Adrenal gland (tissue), 5 donors: ENCODE data around the gene PCSK9.

ENCODE experiments used
- CTCF ChIP-seq, 6 experiments: fragments of 450-650 bp in 4 of 6; fragments of 200-600 bp in 2 of 6; sonication (generic) in 1 of 6; IDR thresholded peaks; 1 replicate in 5 of 6; 2 replicates in 1 of 6; pipeline versions ENCODE4 v1.5.1 to v1.8.0; 2016 to 2021; ENCODE audit warnings: antibody characterized with exemption in 6 of 6, mild to moderate bottlenecking in 2 of 6, moderate library complexity in 1 of 6
- POLR2A ChIP-seq, 2 donors: fragments of 450-650 bp; IDR thresholded peaks; one replicate each; pipeline ENCODE4 v1.6.1; 2017; ENCODE audit warnings: antibody characterized with exemption in 2 of 2, mild to moderate bottlenecking in 2 of 2, moderate library complexity in 1 of 2
- donor health status: DM: no; HTN: no; CAD: no.

GRCh38 chr1:55038974-55039341 is 390 bp upstream of the PCSK9 start:
- TF ChIP-seq CTCF (IDR thresholded peaks at IDR 0.05), result no peak
- TF ChIP-seq POLR2A (IDR thresholded peaks at IDR 0.05), result no peak
